SK-N-SH (cell line): ENCODE data around the gene SEMA3C. TPM values are rescaled to one million over a fixed set of nuclear protein-coding genes. Genes with fewer than 3 reads are reported as not detected.

Experiments used
- CTCF ChIA-PET: fragments of 300-600, 350-600 bp; formaldehyde crosslinking; extraction: SDS; loops from one replicate; lab custom pipeline; 2021; lab: Yijun Ruan, JAX
- POLR2A ChIA-PET: fragments of 350-600 bp; sonication (Branson Sonifier 250); formaldehyde crosslinking; extraction: SDS; loops from one replicate; lab custom pipeline; 2020; ENCODE audit warnings: antibody characterized with exemption, inconsistent platforms; lab: Yijun Ruan, JAX
- DNase-seq: peaks from one replicate; pipeline ENCODE4 v3.0.0; 2012
- H2AFZ ChIP-seq: fragments of 200-600 bp; sonication (generic); 2 replicates; pipeline ENCODE4 v1.8.1; 2016; ENCODE audit warnings: antibody characterized with exemption, mild to moderate bottlenecking, low read depth
- H3F3A ChIP-seq: fragments of 200-600 bp; sonication (generic); replicated peaks from 2 replicates; pipeline ENCODE3; 2016; ENCODE audit warnings: antibody characterized with exemption, mild to moderate bottlenecking; ENCODE audit not compliant: insufficient read depth
- H3K27ac ChIP-seq, 2 experiments: fragments of 200-500 bp in 1 of 2; fragments of 200-600 bp in 1 of 2; sonication (Bioruptor generic) in 1 of 2; sonication (generic), shearing (Covaris generic) in 1 of 2; 2 replicates each; pipeline versions ENCODE4 v1.5.1 to v1.6.1; 2014 to 2016; ENCODE audit warnings: low read depth in 2 of 2, inconsistent platforms in 1 of 2, low read length in 1 of 2, mild to moderate bottlenecking in 1 of 2, mixed read lengths in 1 of 2
- H3K27me3 ChIP-seq: fragments of 200-600 bp; sonication (generic), shearing (Covaris generic); 2 replicates; pipeline ENCODE4 v1.6.1; 2016; ENCODE audit warnings: mixed run types; ENCODE audit not compliant: insufficient read depth
- H3K36me3 ChIP-seq, 2 experiments: fragments of 200-500 bp in 1 of 2; fragments of 200-600 bp in 1 of 2; sonication (Bioruptor generic) in 1 of 2; sonication (generic) in 1 of 2; replicated peaks in 1 of 2; 2 replicates each; pipeline versions ENCODE3 to v1.5.1; 2014 to 2016; ENCODE audit warnings: low read length in 1 of 2, mild to moderate bottlenecking in 1 of 2; ENCODE audit not compliant: insufficient read depth in 2 of 2, control insufficient read depth in 1 of 2
- H3K4me1 ChIP-seq, 2 experiments: fragments of 200-500 bp in 1 of 2; fragments of 200-600 bp in 1 of 2; sonication (Bioruptor generic) in 1 of 2; sonication (generic), shearing (Covaris generic) in 1 of 2; 2 replicates each; pipeline versions ENCODE4 v1.5.1 to v1.6.1; 2014 to 2016; ENCODE audit warnings: low read depth in 1 of 2, low read length in 1 of 2, mixed run types in 1 of 2; ENCODE audit not compliant: insufficient read depth in 2 of 2, control insufficient read depth in 1 of 2
- H3K4me2 ChIP-seq: fragments of 200-600 bp; sonication (generic), shearing (Covaris generic); 2 replicates; pipeline ENCODE4 v1.6.1; 2017; ENCODE audit warnings: mixed run types
- H3K4me3 ChIP-seq, 2 experiments: fragments of 200-500 bp in 1 of 2; fragments of 200-600 bp in 1 of 2; sonication (Bioruptor generic) in 1 of 2; sonication (generic), shearing (Covaris generic) in 1 of 2; 2 replicates each; pipeline versions ENCODE4 v1.5.1 to v1.8.1; 2014 to 2016; ENCODE audit warnings: low read depth in 2 of 2, inconsistent platforms in 1 of 2, low read length in 1 of 2, mild to moderate bottlenecking in 1 of 2, mixed read lengths in 1 of 2, moderate library complexity in 1 of 2
- H3K79me2 ChIP-seq: fragments of 200-600 bp; sonication (generic); 2 replicates; pipeline ENCODE4 v1.8.1; 2017; ENCODE audit warnings: mild to moderate bottlenecking; ENCODE audit not compliant: insufficient read depth
- H3K9ac ChIP-seq: fragments of 200-600 bp; sonication (generic); 2 replicates; pipeline ENCODE4 v1.6.1; 2017; ENCODE audit warnings: mixed run types
- H3K9me2 ChIP-seq: fragments of 200-600 bp; sonication (generic); 2 replicates; pipeline ENCODE4 v1.6.1; 2017; ENCODE audit warnings: mixed run types
- H3K9me3 ChIP-seq: fragments of 200-600 bp; sonication (generic); 2 replicates; pipeline ENCODE4 v1.6.1; 2017; ENCODE audit warnings: mixed run types, mild to moderate bottlenecking, moderate library complexity
- H4K20me1 ChIP-seq: fragments of 200-600 bp; sonication (generic); 2 replicates; pipeline ENCODE4 v1.6.1; 2017; ENCODE audit warnings: mild to moderate bottlenecking, mixed run types; ENCODE audit not compliant: insufficient read depth
- CHD2 ChIP-seq: fragments of 150-350 bp; IDR thresholded peaks from 2 replicates; pipeline ENCODE4 v1.6.1; 2018; ENCODE audit warnings: low read length; ENCODE audit not compliant: partially characterized antibody
- ELF1 ChIP-seq: IDR thresholded peaks from 2 replicates; pipeline ENCODE4 v1.4.0; 2012
- FOSL2 ChIP-seq: IDR thresholded peaks from 2 replicates; pipeline ENCODE4 v1.4.0; 2012; ENCODE audit warnings: low read depth, mild to moderate bottlenecking, moderate library complexity, borderline replicate concordance
- FOXM1 ChIP-seq: IDR thresholded peaks from 2 replicates; pipeline ENCODE4 v1.4.0; 2012; ENCODE audit warnings: low read depth, mild to moderate bottlenecking
- GABPA ChIP-seq: IDR thresholded peaks from 2 replicates; pipeline ENCODE4 v1.4.0; 2012; ENCODE audit warnings: low read depth, mild to moderate bottlenecking
- GATA2 ChIP-seq: sonication (generic); formaldehyde crosslinking; IDR thresholded peaks from 2 replicates; pipeline ENCODE4 v1.5.0; 2020; ENCODE audit warnings: mild to moderate bottlenecking, missing genetic modification reagents
- IRF3 ChIP-seq: fragments of 150-350 bp; IDR thresholded peaks from 2 replicates; pipeline ENCODE4 v1.6.1; 2016; ENCODE audit warnings: mild to moderate bottlenecking, low read depth, low read length
- JUND ChIP-seq: IDR thresholded peaks from 2 replicates; pipeline ENCODE4 v1.4.0; 2012
- MAX ChIP-seq: IDR thresholded peaks from 2 replicates; pipeline ENCODE4 v1.4.0; 2012; ENCODE audit warnings: low read depth
- NFIC ChIP-seq: IDR thresholded peaks from 2 replicates; pipeline ENCODE4 v1.4.0; 2012; ENCODE audit warnings: borderline replicate concordance
- PBX3 ChIP-seq: IDR thresholded peaks from 2 replicates; pipeline ENCODE4; 2012
- POLR2AphosphoS5 ChIP-seq: IDR thresholded peaks from 2 replicates; pipeline ENCODE4 v1.6.1; 2012; ENCODE audit warnings: low read depth, low read length
- RAD21 ChIP-seq: IDR thresholded peaks from 2 replicates; pipeline ENCODE4 v1.6.1; 2012; ENCODE audit warnings: mild to moderate bottlenecking, low read length
- RXRA ChIP-seq: IDR thresholded peaks from 2 replicates; pipeline ENCODE4 v1.4.0; 2012; ENCODE audit warnings: low read depth, mild to moderate bottlenecking, borderline replicate concordance
- SIN3A ChIP-seq: IDR thresholded peaks from 2 replicates; pipeline ENCODE4 v1.6.1; 2012; ENCODE audit warnings: low read depth, mild to moderate bottlenecking, low read length, moderate library complexity, borderline replicate concordance
- TCF12 ChIP-seq: IDR thresholded peaks from 2 replicates; pipeline ENCODE4 v1.4.0; 2012
- USF1 ChIP-seq: IDR thresholded peaks from 2 replicates; pipeline ENCODE4 v1.4.0; 2012; ENCODE audit warnings: low read depth, borderline replicate concordance
- YY1 ChIP-seq: IDR thresholded peaks from 2 replicates; pipeline ENCODE4 v1.4.0; 2012; ENCODE audit warnings: low read depth, mild to moderate bottlenecking
- ZBTB33 ChIP-seq: IDR thresholded peaks from 2 replicates; pipeline ENCODE4 v1.4.0; 2012; ENCODE audit warnings: low read depth, borderline replicate concordance
- WGBS: methylation state at CpG from one replicate; pipeline ENCODE4 v1.1.6; 2017; ENCODE audit warnings: low lambda C conversion rate; 5-methylcytosine and 5-hydroxymethylcytosine counted together
- polyA plus RNA-seq, 3 experiments: library from polyadenylated mRNA; depleted of rRNA; stranded (reverse); fragments of >200 nt; gene quantifications; 2 replicates each; pipeline ENCODE4 v1.2.3, GENCODE V29; 2012

The SEMA3C gene
- polyA plus RNA-seq, 1 of the 3 experiments (the other 2 are of a cell fraction), result 51.1 TPM

- no peak for TF ChIP-seq RXRA
- TF ChIP-seq USF1, result no peak
- no peak for TF ChIP-seq POLR2AphosphoS5
- no peak for TF ChIP-seq TCF12
- H3K4me2 ChIP-seq, result no peak overlapping the region
- no peaks in the 10 kb centered on the region for H3K9me3 ChIP-seq
- H3K4me1 ChIP-seq, result no peaks in the 10 kb centered on the region; a peak in 1 of 4 replicates
- no peaks in the 10 kb centered on the region for H3K79me2 ChIP-seq
- H3K9ac ChIP-seq, result no peak overlapping the region
- H3K36me3 ChIP-seq, result peaks cover 39 to 65% of the 10 kb centered on the region in 2 experiments
- H3K9me2 ChIP-seq, result no peaks in the 10 kb centered on the region
- no peaks in the 10 kb centered on the region for H3K27me3 ChIP-seq
- no peak overlapping the region for H3K27ac ChIP-seq
- DNase-seq, result no peak
- POLR2A ChIA-PET, result no interaction called here
- H4K20me1 ChIP-seq, result no peaks in the 10 kb centered on the region
- H2AFZ ChIP-seq, result no peak overlapping the region
- peaks cover 4% of the 10 kb centered on the region for H3F3A ChIP-seq
- no peak overlapping the region for H3K4me3 ChIP-seq
- 97% methylated on average over 8 of the region's 8 CpGs for WGBS
- CTCF ChIA-PET, result interaction anchor here (0.9 to 1.4 kb wide), 5 partner anchors 11 to 722 kb away, joined by 3 to 5 read pairs (median 4); no protein-coding TSS in a partner anchor
These were observed 170.3 kb downstream of the SEMA3C start for GRCh38 chr7:80748363-80749042.

- Histone ChIP-seq H3F3A (peaks cover 18% of the 10 kb centered on the region), H3K9me2 (no peaks in the 10 kb centered on the region), H3K27ac (peak overlapping the region; percentile 48 to 78; a peak in 3 of 4 replicates), H3K4me1 (peaks cover 7 to 17% of the 10 kb centered on the region in 2 experiments; a peak in 3 of 4 replicates), H3K9ac (no peak overlapping the region; the same call in 1 of the 2 replicates), H2AFZ (no peak overlapping the region), H3K4me2 (peak overlapping the region; percentile 38), H3K9me3 (no peaks in the 10 kb centered on the region), H3K36me3 (peaks cover 17 to 33% of the 10 kb centered on the region in 2 experiments), H3K4me3 (no peak overlapping the region; a peak in 1 of 4 replicates), H4K20me1 (no peaks in the 10 kb centered on the region), H3K79me2 (no peaks in the 10 kb centered on the region), H3K27me3 (no peaks in the 10 kb centered on the region)
- ChIA-PET POLR2A (no interaction called here), CTCF (interaction anchor here (0.9 to 1.6 kb wide), 2 partner anchors 10 to 43 kb away, joined by 3 to 4 read pairs; no protein-coding TSS in a partner anchor)
- 10% methylated on average over 1 of the region's 1 CpG for WGBS
- no peak for DNase-seq
- TF ChIP-seq SIN3A (no peak), ZBTB33 (no peak), GABPA (peak; percentile 20; the same call in 1 of the 2 replicates), ELF1 (no peak), RAD21 (no peak), FOXM1 (peak; percentile 25; the same call in 1 of the 2 replicates), NFIC (peak; percentile 66; the same call in 1 of the 2 replicates), CHD2 (no peak), POLR2AphosphoS5 (peak; percentile 18; the same call in 1 of the 2 replicates), GATA2 (CRISPR knock-in tag) (no peak), MAX (no peak), TCF12 (peak; percentile 80), USF1 (no peak), IRF3 (no peak), JUND (peak; percentile 77), FOSL2 (peak; percentile 79), PBX3 (peak; percentile 53), YY1 (no peak)
These were observed 177.9 kb downstream of the SEMA3C start for GRCh38 chr7:80740778-80741545.
